Heart left ventricle (tissue), 16 donors: ENCODE results near the gene NSF. TPM values are rescaled to one million over a fixed set of nuclear protein-coding genes. Genes with fewer than 3 reads are reported as not detected.

ENCODE experiments used
- ATAC-seq, 4 donors: fragments of 200-7000 bp; cut with Tn5 transposase; one replicate each; pipeline ENCODE4 v1.9.1; 2020 to 2022; ENCODE audit warnings: moderate library complexity in 4 of 4, mild to moderate bottlenecking in 3 of 4, moderate number of reproducible peaks in 1 of 4
- DNase-seq, 5 donors: peaks; one replicate each; pipeline ENCODE4 v3.0.0-alpha.2; 2020
- H3K27ac ChIP-seq, 12 donors: fragments of 200-600 bp; sonication (generic) in 4 of 12; one replicate each; pipeline versions ENCODE4 v1.5.0 to v1.8.0; 2016 to 2022; ENCODE audit warnings: mild to moderate bottlenecking in 2 of 12
- H3K27me3 ChIP-seq, 9 donors: fragments of 200-600 bp; sonication (generic) in 2 of 9; one replicate each; pipeline versions ENCODE4 v1.5.1 to v1.8.0; 2016 to 2022; ENCODE audit warnings: mild to moderate bottlenecking in 3 of 9
- H3K36me3 ChIP-seq, 9 donors: fragments of 200-600 bp; sonication (generic) in 2 of 9; one replicate each; pipeline versions ENCODE4 v1.5.0 to v1.8.0; 2018 to 2022; ENCODE audit warnings: mild to moderate bottlenecking in 2 of 9
- H3K4me1 ChIP-seq, 12 donors: fragments of 200-600 bp; sonication (generic) in 4 of 12; one replicate each; pipeline versions ENCODE4 v1.5.0 to v1.8.0; 2016 to 2022; ENCODE audit warnings: mild to moderate bottlenecking in 3 of 12
- H3K4me3 ChIP-seq, 12 donors: fragments of 200-600 bp; sonication (generic) in 4 of 12; one replicate each; pipeline versions ENCODE4 v1.5.0 to v1.8.0; 2017 to 2022; ENCODE audit warnings: mild to moderate bottlenecking in 9 of 12, moderate library complexity in 4 of 12
- H3K9me3 ChIP-seq, 12 donors: fragments of 200-600 bp; sonication (generic) in 4 of 12; one replicate each; pipeline versions ENCODE4 v1.5.0 to v1.8.0; 2016 to 2022; ENCODE audit warnings: mild to moderate bottlenecking in 1 of 12
- CTCF ChIP-seq, 12 donors: fragments of 200-600 bp; sonication (generic) in 4 of 12; IDR thresholded peaks; one replicate each; pipeline versions ENCODE4 v1.5.0 to v1.8.0; 2018 to 2022; ENCODE audit warnings: antibody characterized with exemption in 12 of 12, mild to moderate bottlenecking in 5 of 12
- POLR2A ChIP-seq, 2 donors: fragments of 450-650 bp; IDR thresholded peaks; one replicate each; pipeline ENCODE4 v1.6.1; 2017; ENCODE audit warnings: antibody characterized with exemption in 2 of 2, mild to moderate bottlenecking in 2 of 2, moderate library complexity in 2 of 2
- WGBS, 4 donors: extraction: QIAGEN DNeasy Blood & Tissue Kit in 2 of 4; methylation state at CpG; one replicate each; pipeline versions ENCODE4 v1.1.5 to v1.1.7; 2013 to 2018; 5-methylcytosine and 5-hydroxymethylcytosine counted together
- intact Hi-C, 10 donors: fragments of 100-400 bp; cut with DNase I; formaldehyde crosslinking; loops; one replicate each; pipeline versions ENCODE4 v1.11.1 to v1.14.2; 2022
- polyA plus RNA-seq, 2 donors: library from polyadenylated mRNA; stranded (reverse); fragments of 200-250 nt; gene quantifications; one replicate each; pipeline ENCODE4 v1.2.3, GENCODE V29; 2013
- total RNA-seq, 9 donors: library from RNA; depleted of rRNA in 2 of 9; stranded (reverse); fragments of >200 nt in 2 of 9; fragmentation: NEBNext Ultra II Directional in 3 of 9; extraction: Animal tissue kit (Norgen Biotek cat#: 25700) in 3 of 9; gene quantifications; one replicate each; pipeline versions ENCODE4 v1.1.0 to v1.2.4, GENCODE V29; 2016 to 2023
- donor health status: ischemic (EF 13 %, LVEDD 7.1; RV severe dilation, severe dysfunction).
- donor health status: healthy with polysubstance abuse.
- donor health status: DM: no; HTN: yes; CAD: no.
- donor health status: DM: no; HTN: no; CAD: no.
- donor health status: ischemic (EF 25% LVEDD 6.9; RV normal size, moderate dysfunction).
- donor health status: ischemic (EF 25% LVEDD 5.7; RV mildly dilated, moderate dysfunction).
- donor health status: healthy.
- donor health status: DM: yes; HTN: yes; CAD: no.
- donor health status: ischemic (EF 35%, LVEDD 5.7; RV mildly dilated, moderate dysfunction).
- donor health status: nonischemic (EF 11% LVEDD 7.7; RV severe dilation, severe dysfunction).
- donor health status: DM: yes; HTN: yes; CAD: no.
- donor health status: PGD.
- donor health status: ischemic (EF 29% LVEDD 5.4; RV normal size, mild dysfunction).
- donor health status: nonischemic (EF 23%, LVEDD 6.1; RV moderate dilation, normal function).

The NSF gene
- total and polyA plus RNA-seq, 11 donors, result 5.4 to 33.9 (median 21.0) TPM

GRCh38 chr17:46726206-46726605 is 135.7 kb downstream of the NSF start:
- TF ChIP-seq CTCF (IDR thresholded peaks at IDR 0.05) (no peak), POLR2A (IDR thresholded peaks at IDR 0.05) (no peak)
- ATAC-seq (no peak), DNase-seq (no peak)
- Histone ChIP-seq H3K4me1 (no peaks in the 10 kb centered on the region), H3K36me3 (peaks cover 0 to 55% (median 23%) of the 10 kb centered on the region in 9 donors), H3K4me3 (no peak overlapping the region), H3K27ac (no peak overlapping the region), H3K9me3 (no peaks in the 10 kb centered on the region), H3K27me3 (no peaks in the 10 kb centered on the region)
- intact Hi-C loops, result no loop called here
- 90 to 98% (median 95%) methylated on average over 3 of the region's 3 CpGs for WGBS, 4 donors

GRCh38 chr17:46727572-46728348 is 137.3 kb downstream of the NSF start:
- peaks cover 0 to 58% (median 23%) of the 10 kb centered on the region in 9 donors for H3K36me3 ChIP-seq
- WGBS, 4 donors, result 93 to 95% (median 95%) methylated on average over 4 of the region's 4 CpGs
- no peaks in the 10 kb centered on the region for H3K9me3 ChIP-seq
- H3K27ac ChIP-seq, result no peak overlapping the region
- no peaks in the 10 kb centered on the region for H3K27me3 ChIP-seq
- H3K4me1 ChIP-seq, result no peaks in the 10 kb centered on the region
- intact Hi-C loops, result no loop called here
- TF ChIP-seq CTCF (IDR thresholded peaks at IDR 0.05) (no peak), POLR2A (IDR thresholded peaks at IDR 0.05) (no peak)
- DNase-seq (no peak), ATAC-seq (no peak)
- no peak overlapping the region for H3K4me3 ChIP-seq

- no peaks in the 10 kb centered on the region for H3K27me3 ChIP-seq
- H3K4me1 ChIP-seq, result no peaks in the 10 kb centered on the region
- H3K36me3 ChIP-seq, result peaks cover 0 to 67% (median 23%) of the 10 kb centered on the region in 9 donors
- no peak overlapping the region for H3K4me3 ChIP-seq
- intact Hi-C loops, result no loop called here
- no peak for TF ChIP-seq CTCF (IDR thresholded peaks at IDR 0.05)
- TF ChIP-seq POLR2A (IDR thresholded peaks at IDR 0.05), result no peak
- no peak for ATAC-seq
- no peak for DNase-seq
- WGBS, 4 donors, result 91 to 99% (median 93%) methylated on average over 2 of the region's 2 CpGs
- H3K9me3 ChIP-seq, result no peaks in the 10 kb centered on the region
- H3K27ac ChIP-seq, result no peak overlapping the region
These were observed 139.6 kb downstream of the NSF start for GRCh38 chr17:46730026-46730425.

GRCh38 chr17:46730679-46731078 is 140.2 kb downstream of the NSF start:
- no peaks in the 10 kb centered on the region for H3K9me3 ChIP-seq
- ATAC-seq, result no peak
- no peaks in the 10 kb centered on the region for H3K4me1 ChIP-seq
- no peak overlapping the region for H3K4me3 ChIP-seq
- H3K36me3 ChIP-seq, result peaks cover 0 to 66% (median 23%) of the 10 kb centered on the region in 9 donors
- H3K27me3 ChIP-seq, result no peaks in the 10 kb centered on the region
- no peak for TF ChIP-seq POLR2A (IDR thresholded peaks at IDR 0.05)
- no peak for TF ChIP-seq CTCF (IDR thresholded peaks at IDR 0.05)
- intact Hi-C loops, result no loop called here
- no peak overlapping the region for H3K27ac ChIP-seq
- 94 to 100% (median 97%) methylated on average over 1 of the region's 1 CpG for WGBS, 4 donors
- no peak for DNase-seq
